ENCODE results near the gene VAMP2. TPM values are rescaled to one million over a fixed set of nuclear protein-coding genes. Genes with fewer than 3 reads are reported as not detected.

Gene VAMP2
- total and polyA plus RNA-seq, 10 of the 15 experiments (the other 5 are each of a cell fraction or from before 2014, with no cell fraction given) = 3.0 to 35.2 (median 25.0) TPM

DNA sequence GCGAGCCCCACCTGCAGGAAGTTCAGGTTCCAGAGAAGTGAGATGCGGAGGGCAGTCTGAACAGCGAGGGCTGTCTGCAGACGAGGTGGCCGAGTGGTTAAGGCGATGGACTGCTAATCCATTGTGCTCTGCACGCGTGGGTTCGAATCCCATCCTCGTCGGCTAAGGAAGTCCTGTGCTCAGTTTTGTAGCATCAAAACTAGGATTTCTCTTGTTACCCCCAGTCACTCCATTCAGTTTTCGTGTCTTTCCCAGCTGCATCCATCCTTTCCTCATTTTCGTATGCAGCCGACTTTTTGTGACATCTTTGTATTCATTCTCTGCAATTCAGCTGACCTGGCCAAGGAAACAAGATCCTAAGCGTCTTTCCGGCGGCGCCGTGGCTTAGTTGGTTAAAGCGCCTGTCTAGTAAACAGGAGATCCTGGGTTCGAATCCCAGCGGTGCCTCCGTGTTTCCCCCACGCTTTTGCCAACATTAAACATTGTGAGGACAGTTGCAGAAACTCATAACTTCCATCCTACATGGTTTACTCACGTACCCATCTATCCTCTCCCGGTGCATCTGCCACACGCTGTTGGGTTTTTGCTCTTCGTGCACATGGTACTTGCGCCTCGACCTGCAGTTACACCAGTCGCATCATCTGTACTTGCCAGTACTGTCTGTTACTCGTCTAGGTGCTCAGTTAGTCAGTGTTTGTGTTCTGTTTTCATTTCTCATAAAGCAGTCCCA lies 24.2 kb upstream of the VAMP2 start (continued):
- TF ChIP-seq, protein P1, sequence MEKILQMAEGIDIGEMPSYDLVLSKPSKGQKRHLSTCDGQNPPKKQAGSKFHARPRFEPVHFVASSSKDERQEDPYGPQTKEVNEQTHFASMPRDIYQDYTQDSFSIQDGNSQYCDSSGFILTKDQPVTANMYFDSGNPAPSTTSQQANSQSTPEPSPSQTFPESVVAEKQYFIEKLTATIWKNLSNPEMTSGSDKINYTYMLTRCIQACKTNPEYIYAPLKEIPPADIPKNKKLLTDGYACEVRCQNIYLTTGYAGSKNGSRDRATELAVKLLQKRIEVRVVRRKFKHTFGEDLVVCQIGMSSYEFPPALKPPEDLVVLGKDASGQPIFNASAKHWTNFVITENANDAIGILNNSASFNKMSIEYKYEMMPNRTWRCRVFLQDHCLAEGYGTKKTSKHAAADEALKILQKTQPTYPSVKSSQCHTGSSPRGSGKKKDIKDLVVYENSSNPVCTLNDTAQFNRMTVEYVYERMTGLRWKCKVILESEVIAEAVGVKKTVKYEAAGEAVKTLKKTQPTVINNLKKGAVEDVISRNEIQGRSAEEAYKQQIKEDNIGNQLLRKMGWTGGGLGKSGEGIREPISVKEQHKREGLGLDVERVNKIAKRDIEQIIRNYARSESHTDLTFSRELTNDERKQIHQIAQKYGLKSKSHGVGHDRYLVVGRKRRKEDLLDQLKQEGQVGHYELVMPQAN (conservative IDR thresholded peaks at IDR 0.05) = no peak; the same call in 1 of the 2 replicates
- peak; percentile 97 for TF ChIP-seq ZSCAN29 (IDR thresholded peaks at IDR 0.05)
- peak; percentile 37; the same call in 1 of the 2 replicates for TF ChIP-seq PAX5 (IDR thresholded peaks at IDR 0.05; ENCODE audit: borderline replicate concordance, low read depth, low read length)
- peak; percentile 85 for TF ChIP-seq SREBF2 (IDR thresholded peaks at IDR 0.05; ENCODE audit: low read length)
- TF ChIP-seq KAT2A (conservative IDR thresholded peaks at IDR 0.05; ENCODE audit: control insufficient read depth, low read depth, low read length) = no peak
- TF ChIP-seq ZNF274 (IDR thresholded peaks at IDR 0.05; ENCODE audit: insufficient read depth, insufficient read length) = no peak
- TF ChIP-seq RUNX3 (IDR thresholded peaks at IDR 0.05; ENCODE audit: low read length) = peak; percentile 53
- TF ChIP-seq SMARCA5 (IDR thresholded peaks at IDR 0.05) = peak; percentile 98; the same call in 1 of the 2 replicates
- TF ChIP-seq HDAC2 (IDR thresholded peaks at IDR 0.05) = no peak; the same call in 1 of the 2 replicates
- TF ChIP-seq TARDBP (IDR thresholded peaks at IDR 0.05; ENCODE audit: borderline replicate concordance) = peak; percentile 96
- 0 out of 2 replicates have a peak, but pooled peaks have one; percentile 19 for TF ChIP-seq TAF1 (IDR thresholded peaks at IDR 0.05; ENCODE audit: borderline replicate concordance, low read depth, low read length)
- TF ChIP-seq TCF3 (IDR thresholded peaks at IDR 0.05; ENCODE audit: borderline replicate concordance, insufficient read depth, low read depth, low read length) = 0 out of 2 replicates have a peak, but pooled peaks have one; percentile 12
- TF ChIP-seq, protein P2, sequence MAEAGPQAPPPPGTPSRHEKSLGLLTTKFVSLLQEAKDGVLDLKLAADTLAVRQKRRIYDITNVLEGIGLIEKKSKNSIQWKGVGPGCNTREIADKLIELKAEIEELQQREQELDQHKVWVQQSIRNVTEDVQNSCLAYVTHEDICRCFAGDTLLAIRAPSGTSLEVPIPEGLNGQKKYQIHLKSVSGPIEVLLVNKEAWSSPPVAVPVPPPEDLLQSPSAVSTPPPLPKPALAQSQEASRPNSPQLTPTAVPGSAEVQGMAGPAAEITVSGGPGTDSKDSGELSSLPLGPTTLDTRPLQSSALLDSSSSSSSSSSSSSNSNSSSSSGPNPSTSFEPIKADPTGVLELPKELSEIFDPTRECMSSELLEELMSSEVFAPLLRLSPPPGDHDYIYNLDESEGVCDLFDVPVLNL (IDR thresholded peaks at IDR 0.05; ENCODE audit: low read depth, low read length) = no peak
- TF ChIP-seq SRF (IDR thresholded peaks at IDR 0.05; ENCODE audit: low read depth in 2 of 2, low read length in 2 of 2) = 0 out of 4 replicates have a peak, but pooled peaks of 1 of the 2 experiments have one; percentile 35
- peak; percentile 41; the same call in 1 of the 2 replicates for TF ChIP-seq CREB1 (IDR thresholded peaks at IDR 0.05; ENCODE audit: low read depth)
- no peak for TF ChIP-seq ZNF622 (IDR thresholded peaks at IDR 0.05)
- no peak for TF ChIP-seq BRCA1 (IDR thresholded peaks at IDR 0.05; ENCODE audit: low read depth, low read length)
- peak; percentile 16 for TF ChIP-seq HCFC1 (IDR thresholded peaks at IDR 0.05; ENCODE audit: low read length)
- no peak for TF ChIP-seq CHD2 (IDR thresholded peaks at IDR 0.05; ENCODE audit: borderline replicate concordance, low read depth, low read length)
- peak; percentile 63 for TF ChIP-seq PKNOX1 (IDR thresholded peaks at IDR 0.05)
- TF ChIP-seq, protein P3, sequence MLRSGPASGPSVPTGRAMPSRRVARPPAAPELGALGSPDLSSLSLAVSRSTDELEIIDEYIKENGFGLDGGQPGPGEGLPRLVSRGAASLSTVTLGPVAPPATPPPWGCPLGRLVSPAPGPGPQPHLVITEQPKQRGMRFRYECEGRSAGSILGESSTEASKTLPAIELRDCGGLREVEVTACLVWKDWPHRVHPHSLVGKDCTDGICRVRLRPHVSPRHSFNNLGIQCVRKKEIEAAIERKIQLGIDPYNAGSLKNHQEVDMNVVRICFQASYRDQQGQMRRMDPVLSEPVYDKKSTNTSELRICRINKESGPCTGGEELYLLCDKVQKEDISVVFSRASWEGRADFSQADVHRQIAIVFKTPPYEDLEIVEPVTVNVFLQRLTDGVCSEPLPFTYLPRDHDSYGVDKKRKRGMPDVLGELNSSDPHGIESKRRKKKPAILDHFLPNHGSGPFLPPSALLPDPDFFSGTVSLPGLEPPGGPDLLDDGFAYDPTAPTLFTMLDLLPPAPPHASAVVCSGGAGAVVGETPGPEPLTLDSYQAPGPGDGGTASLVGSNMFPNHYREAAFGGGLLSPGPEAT (IDR thresholded peaks at IDR 0.05; ENCODE audit: low read depth) = peak; percentile 51; the same call in 1 of the 2 replicates
- TF ChIP-seq KLF5 (IDR thresholded peaks at IDR 0.05; ENCODE audit: partially characterized antibody) = peak; percentile 88
- TF ChIP-seq LARP7 (IDR thresholded peaks at IDR 0.05) = peak; percentile 22; the same call in 1 of the 2 replicates
- TF ChIP-seq GATAD2B (conservative IDR thresholded peaks at IDR 0.05; ENCODE audit: low read depth) = 0 out of 2 replicates have a peak, but pooled peaks have one; percentile 56
- no peak for TF ChIP-seq MXI1 (IDR thresholded peaks at IDR 0.05; ENCODE audit: low read depth, low read length)
- peak; percentile 79 for TF ChIP-seq FOXK2 (IDR thresholded peaks at IDR 0.05)
- TF ChIP-seq JUNB (IDR thresholded peaks at IDR 0.05) = no peak; the same call in 1 of the 2 replicates

Data from GM12878 (cell line).